NCI-H1105 treated with DMSO at 0.1 percent for 48 hours (cell line): ENCODE results near the gene CXCR2.

ENCODE experiments used
- DNase-seq: peaks from one replicate; lab custom pipeline; 2025; lab: John Stamatoyannopoulos, UW

Gene CXCR2

GRCh38 chr2:218186355-218186766, 60.5 kb downstream of the CXCR2 start:
- DNase-seq: peak; percentile 57
